ENCODE measurements around the gene GIMAP6.
"Not testable (repeated sequence)": the region's sequence is repeated elsewhere in the genome, so short reads cannot be mapped to it uniquely, and the experiment has no call there.

Gene GIMAP6

DNA sequence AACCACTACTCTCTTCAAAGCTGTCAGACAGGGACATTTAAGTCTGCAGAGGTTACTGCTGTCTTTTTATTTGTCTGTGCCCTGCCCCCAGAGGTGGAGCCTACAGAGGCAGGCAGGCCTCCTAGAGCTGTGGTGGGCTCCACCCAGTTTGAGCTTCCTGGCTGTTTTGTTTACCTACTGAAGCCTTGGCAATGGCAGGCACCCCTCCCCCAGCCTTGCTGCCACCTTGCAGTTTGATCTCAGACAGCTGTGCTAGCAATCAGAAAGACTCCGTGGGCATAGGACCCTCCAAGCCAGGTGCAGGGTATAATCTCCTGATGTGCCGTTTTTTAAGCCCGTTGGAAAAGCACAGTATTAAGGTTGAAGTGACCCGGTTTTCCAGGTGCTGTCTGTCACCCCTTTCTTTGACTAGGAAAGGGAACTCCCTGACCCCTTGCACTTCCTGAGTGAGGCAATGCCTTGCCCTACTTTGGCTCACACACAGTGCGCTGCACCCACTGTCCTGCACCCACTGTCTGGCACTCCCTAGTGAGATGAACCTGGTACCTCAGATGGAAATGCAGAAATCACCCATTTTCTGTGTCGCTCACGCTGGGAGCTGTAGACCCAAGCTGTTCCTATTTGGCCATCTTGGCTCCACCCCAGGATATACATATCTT lies 52.1 kb downstream of the GIMAP6 start:
- DNase-seq = not testable (repeated sequence)
